Prostate gland (tissue), 2 donors: ENCODE data around the gene RMND5A.
"Not testable (repeated sequence)": the region's sequence is repeated elsewhere in the genome, so short reads cannot be mapped to it uniquely, and the experiment has no call there.

Experiments
- POLR2A ChIP-seq: fragments of 450-650 bp; IDR thresholded peaks from one replicate; pipeline ENCODE4 v1.6.1; 2016; ENCODE audit warnings: antibody characterized with exemption, mild to moderate bottlenecking
- TF ChIP-seq, protein P1 (sequence below), 4 experiments: fragments of 200-600 bp in 2 of 4; fragments of 450-650 bp in 2 of 4; sonication (generic) in 2 of 4; IDR thresholded peaks; 1 replicate in 3 of 4; 2 replicates in 1 of 4; pipeline ENCODE4 v1.5.1; 2016 to 2019; ENCODE audit warnings: antibody characterized with exemption in 4 of 4, mild to moderate bottlenecking in 2 of 4, moderate library complexity in 2 of 4

- TF ChIP-seq, protein P1, sequence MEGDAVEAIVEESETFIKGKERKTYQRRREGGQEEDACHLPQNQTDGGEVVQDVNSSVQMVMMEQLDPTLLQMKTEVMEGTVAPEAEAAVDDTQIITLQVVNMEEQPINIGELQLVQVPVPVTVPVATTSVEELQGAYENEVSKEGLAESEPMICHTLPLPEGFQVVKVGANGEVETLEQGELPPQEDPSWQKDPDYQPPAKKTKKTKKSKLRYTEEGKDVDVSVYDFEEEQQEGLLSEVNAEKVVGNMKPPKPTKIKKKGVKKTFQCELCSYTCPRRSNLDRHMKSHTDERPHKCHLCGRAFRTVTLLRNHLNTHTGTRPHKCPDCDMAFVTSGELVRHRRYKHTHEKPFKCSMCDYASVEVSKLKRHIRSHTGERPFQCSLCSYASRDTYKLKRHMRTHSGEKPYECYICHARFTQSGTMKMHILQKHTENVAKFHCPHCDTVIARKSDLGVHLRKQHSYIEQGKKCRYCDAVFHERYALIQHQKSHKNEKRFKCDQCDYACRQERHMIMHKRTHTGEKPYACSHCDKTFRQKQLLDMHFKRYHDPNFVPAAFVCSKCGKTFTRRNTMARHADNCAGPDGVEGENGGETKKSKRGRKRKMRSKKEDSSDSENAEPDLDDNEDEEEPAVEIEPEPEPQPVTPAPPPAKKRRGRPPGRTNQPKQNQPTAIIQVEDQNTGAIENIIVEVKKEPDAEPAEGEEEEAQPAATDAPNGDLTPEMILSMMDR (IDR thresholded peaks at IDR 0.05), result not testable (repeated sequence)
- TF ChIP-seq POLR2A, result not testable (repeated sequence)
Measured at GRCh38 chr2:86732040-86732525, 12.0 kb downstream of the RMND5A start.
